ENCODE measurements around the gene FAM193A.

FAM193A gene

DNA sequence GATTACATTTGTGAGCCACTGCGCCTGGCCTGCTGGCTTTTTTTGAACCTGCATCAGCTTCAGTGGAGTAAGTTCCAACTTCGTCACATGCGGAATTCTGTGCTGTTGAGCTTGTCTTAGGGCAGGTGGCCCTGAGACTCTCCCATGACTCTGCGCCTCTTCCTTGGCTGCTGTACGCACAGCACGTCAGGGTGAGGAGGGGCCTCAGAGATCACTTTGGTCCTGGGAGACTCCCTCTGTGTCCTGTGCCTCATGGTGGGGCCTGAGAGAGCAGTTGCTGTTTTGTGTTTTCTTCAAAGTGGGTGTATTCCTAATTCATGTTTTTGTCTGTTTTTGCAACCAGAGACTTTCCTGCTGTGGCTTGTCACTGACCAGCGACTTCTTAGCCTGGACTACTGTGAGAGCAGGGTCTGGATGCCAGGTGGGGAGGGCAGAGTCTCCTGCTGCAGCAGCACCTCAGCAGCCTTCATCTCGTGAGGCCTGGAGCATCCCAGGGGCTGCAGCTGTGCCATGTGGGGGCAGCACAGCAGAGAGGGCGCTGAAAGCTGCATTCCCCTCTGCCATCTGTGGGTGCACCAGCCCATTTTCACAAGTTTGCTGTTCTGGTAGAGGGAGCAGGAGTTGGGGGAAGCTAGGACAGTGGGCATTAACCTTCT is 111.8 kb downstream of the FAM193A start:
- H3K27me3 ChIP-seq (ENCODE audit: insufficient read depth, poor library complexity, severe bottlenecking), result no peaks in the 10 kb centered on the region
- DNase-seq (ENCODE audit: low read depth in 1 of 2, low spot score in 1 of 2), result no peak
- TF ChIP-seq GABPA (IDR thresholded peaks at IDR 0.05; ENCODE audit: low read depth), result no peak
- no peak for TF ChIP-seq SPI1 (IDR thresholded peaks at IDR 0.05; ENCODE audit: borderline replicate concordance, low read depth)
- TF ChIP-seq, protein P1, sequence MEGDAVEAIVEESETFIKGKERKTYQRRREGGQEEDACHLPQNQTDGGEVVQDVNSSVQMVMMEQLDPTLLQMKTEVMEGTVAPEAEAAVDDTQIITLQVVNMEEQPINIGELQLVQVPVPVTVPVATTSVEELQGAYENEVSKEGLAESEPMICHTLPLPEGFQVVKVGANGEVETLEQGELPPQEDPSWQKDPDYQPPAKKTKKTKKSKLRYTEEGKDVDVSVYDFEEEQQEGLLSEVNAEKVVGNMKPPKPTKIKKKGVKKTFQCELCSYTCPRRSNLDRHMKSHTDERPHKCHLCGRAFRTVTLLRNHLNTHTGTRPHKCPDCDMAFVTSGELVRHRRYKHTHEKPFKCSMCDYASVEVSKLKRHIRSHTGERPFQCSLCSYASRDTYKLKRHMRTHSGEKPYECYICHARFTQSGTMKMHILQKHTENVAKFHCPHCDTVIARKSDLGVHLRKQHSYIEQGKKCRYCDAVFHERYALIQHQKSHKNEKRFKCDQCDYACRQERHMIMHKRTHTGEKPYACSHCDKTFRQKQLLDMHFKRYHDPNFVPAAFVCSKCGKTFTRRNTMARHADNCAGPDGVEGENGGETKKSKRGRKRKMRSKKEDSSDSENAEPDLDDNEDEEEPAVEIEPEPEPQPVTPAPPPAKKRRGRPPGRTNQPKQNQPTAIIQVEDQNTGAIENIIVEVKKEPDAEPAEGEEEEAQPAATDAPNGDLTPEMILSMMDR (IDR thresholded peaks at IDR 0.05; ENCODE audit: insufficient read depth, low read length), result no peak
- no peak for TF ChIP-seq POLR2AphosphoS5 (IDR thresholded peaks at IDR 0.05; ENCODE audit: low read depth)
- TF ChIP-seq, protein P2, sequence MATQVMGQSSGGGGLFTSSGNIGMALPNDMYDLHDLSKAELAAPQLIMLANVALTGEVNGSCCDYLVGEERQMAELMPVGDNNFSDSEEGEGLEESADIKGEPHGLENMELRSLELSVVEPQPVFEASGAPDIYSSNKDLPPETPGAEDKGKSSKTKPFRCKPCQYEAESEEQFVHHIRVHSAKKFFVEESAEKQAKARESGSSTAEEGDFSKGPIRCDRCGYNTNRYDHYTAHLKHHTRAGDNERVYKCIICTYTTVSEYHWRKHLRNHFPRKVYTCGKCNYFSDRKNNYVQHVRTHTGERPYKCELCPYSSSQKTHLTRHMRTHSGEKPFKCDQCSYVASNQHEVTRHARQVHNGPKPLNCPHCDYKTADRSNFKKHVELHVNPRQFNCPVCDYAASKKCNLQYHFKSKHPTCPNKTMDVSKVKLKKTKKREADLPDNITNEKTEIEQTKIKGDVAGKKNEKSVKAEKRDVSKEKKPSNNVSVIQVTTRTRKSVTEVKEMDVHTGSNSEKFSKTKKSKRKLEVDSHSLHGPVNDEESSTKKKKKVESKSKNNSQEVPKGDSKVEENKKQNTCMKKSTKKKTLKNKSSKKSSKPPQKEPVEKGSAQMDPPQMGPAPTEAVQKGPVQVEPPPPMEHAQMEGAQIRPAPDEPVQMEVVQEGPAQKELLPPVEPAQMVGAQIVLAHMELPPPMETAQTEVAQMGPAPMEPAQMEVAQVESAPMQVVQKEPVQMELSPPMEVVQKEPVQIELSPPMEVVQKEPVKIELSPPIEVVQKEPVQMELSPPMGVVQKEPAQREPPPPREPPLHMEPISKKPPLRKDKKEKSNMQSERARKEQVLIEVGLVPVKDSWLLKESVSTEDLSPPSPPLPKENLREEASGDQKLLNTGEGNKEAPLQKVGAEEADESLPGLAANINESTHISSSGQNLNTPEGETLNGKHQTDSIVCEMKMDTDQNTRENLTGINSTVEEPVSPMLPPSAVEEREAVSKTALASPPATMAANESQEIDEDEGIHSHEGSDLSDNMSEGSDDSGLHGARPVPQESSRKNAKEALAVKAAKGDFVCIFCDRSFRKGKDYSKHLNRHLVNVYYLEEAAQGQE (IDR thresholded peaks at IDR 0.05; ENCODE audit: insufficient replicate concordance, low read depth), result no peak
- no peak overlapping the region for H3K4me3 ChIP-seq (replicated peaks; ENCODE audit: insufficient read depth, low read length)
- no peak overlapping the region for H3K27ac ChIP-seq (replicated peaks)

DNA sequence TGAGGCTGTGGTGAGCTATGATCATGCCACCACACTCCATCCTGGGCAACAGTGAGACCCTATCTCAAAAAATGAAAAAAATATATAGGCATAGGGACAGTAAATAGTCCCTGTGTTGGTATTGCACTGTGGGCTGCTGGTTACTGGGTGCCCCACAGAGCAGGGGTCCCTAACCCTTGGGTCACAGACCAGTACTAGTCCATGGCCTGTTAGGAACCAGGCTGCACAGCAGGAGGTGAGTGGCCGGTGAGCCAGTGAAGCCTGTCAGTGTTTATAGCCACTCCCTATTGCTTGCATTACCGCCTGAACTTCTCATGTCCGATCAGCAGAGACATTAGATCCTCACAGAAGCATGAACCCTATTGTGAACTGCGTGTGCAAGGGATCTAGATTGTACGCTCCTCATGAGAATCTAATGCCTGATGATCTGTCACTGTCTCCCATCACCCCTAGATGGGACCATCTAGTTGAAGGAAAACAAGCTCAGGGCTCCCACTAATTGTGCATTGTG is 113.2 kb downstream of the FAM193A start:
- H3K27me3 ChIP-seq (ENCODE audit: insufficient read depth, poor library complexity, severe bottlenecking), result no peaks in the 10 kb centered on the region
- no peak overlapping the region for H3K4me3 ChIP-seq (replicated peaks; ENCODE audit: insufficient read depth, low read length)
- no peak for DNase-seq (ENCODE audit: low read depth in 1 of 2, low spot score in 1 of 2)
- no peak overlapping the region for H3K27ac ChIP-seq (replicated peaks)
- TF ChIP-seq SPI1 (IDR thresholded peaks at IDR 0.05; ENCODE audit: borderline replicate concordance, low read depth) (no peak), GABPA (IDR thresholded peaks at IDR 0.05; ENCODE audit: low read depth) (no peak), POLR2AphosphoS5 (IDR thresholded peaks at IDR 0.05; ENCODE audit: low read depth) (no peak)
- TF ChIP-seq, protein P2 (IDR thresholded peaks at IDR 0.05; ENCODE audit: insufficient replicate concordance, low read depth), result no peak
- TF ChIP-seq, protein P1 (IDR thresholded peaks at IDR 0.05; ENCODE audit: insufficient read depth, low read length), result no peak

DNA sequence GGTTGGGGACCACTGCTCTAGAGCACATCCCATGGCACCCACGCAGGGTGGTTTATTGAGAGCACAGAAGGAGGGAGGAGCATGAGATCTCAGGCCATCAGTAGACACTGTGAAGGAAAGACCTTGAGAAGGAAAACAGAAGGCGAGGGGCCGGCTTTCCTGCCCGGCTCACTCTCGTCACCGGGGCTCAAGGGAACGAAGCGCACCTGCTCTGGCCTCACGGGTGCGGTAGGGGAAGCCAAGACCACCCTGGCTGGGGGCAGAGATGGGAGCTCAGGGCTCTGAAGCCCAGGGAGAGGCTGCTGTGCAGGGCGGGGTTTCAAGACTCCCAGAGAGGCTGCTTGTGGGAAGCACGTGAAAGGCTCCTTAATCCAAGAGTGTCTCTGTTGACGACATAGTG is 113.8 kb downstream of the FAM193A start:
- Histone ChIP-seq H3K27ac (replicated peaks) (no peak overlapping the region), H3K4me3 (replicated peaks; ENCODE audit: insufficient read depth, low read length) (no peak overlapping the region), H3K27me3 (ENCODE audit: insufficient read depth, poor library complexity, severe bottlenecking) (no peaks in the 10 kb centered on the region)
- no peak for DNase-seq (ENCODE audit: low read depth in 1 of 2, low spot score in 1 of 2)
- TF ChIP-seq GABPA (IDR thresholded peaks at IDR 0.05; ENCODE audit: low read depth) (no peak), POLR2AphosphoS5 (IDR thresholded peaks at IDR 0.05; ENCODE audit: low read depth) (no peak), SPI1 (IDR thresholded peaks at IDR 0.05; ENCODE audit: borderline replicate concordance, low read depth) (no peak)
- TF ChIP-seq, protein P1 (IDR thresholded peaks at IDR 0.05; ENCODE audit: insufficient read depth, low read length), result no peak
- TF ChIP-seq, protein P2 (IDR thresholded peaks at IDR 0.05; ENCODE audit: insufficient replicate concordance, low read depth), result no peak
